Stimulated activated CD4-positive, alpha-beta T cell treated with anti-CD3 and anti-CD28 coated beads, Interleukin-1b, Interleukin-23, amount 100 ng/mL, for 24 hours (primary cell): ENCODE results near the gene PRLHR.
"Not testable (repeated sequence)": the region's sequence is repeated elsewhere in the genome, so short reads cannot be mapped to it uniquely, and the experiment has no call there.

Experiments
- DNase-seq, 4 experiments: peaks; one replicate each; pipeline ENCODE4 v3.0.0-alpha.2; 2020; ENCODE audit warnings: low read depth in 4 of 4, low spot score in 1 of 4

Gene PRLHR

DNA sequence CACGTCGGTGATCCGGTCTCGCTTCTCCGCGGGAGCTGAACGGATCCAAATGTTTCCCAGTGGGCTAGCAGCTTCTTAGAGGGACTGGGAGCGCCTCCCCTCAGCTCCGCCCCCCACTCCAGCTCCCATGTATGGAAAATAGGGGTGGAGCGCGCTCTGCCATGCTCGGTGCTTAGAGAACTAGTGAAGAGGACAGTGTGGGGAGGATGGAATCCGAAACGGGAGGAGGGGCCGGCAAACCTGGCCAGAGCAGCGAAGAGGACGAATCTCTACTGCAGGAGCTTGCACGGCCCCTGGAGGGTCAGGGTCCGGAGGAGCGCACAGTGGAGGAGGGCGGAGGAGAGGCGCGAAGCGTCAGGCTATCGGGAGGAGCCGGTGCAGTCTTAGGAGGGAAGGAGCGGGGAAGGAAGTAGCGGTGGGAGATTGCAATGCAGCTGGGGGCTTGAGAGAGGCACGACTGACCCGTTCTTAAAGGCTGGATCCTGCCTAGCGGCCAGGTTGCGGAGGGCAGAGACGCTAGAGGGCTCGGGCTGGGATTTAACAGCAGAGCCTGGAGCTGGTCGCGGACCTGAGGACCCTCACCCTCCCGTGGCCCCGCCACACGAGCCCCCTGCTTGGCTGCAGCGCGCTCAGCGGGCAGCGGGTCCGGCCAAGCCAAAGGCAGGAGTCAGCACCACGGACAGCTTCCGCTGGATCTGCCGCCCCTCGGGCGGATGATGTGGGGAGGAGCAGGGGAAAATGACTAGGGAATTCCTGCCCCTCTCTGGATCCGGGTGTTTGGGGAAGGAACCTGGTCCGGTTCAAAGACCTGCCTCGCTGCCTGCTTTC lies at the start of gene PRLHR:
PRLHR (minus strand) TSS at position 51 of the 828 bp plus-strand sequence. CDS start 404 bp downstream, outside the sequence.
- DNase-seq = no peak

DNA sequence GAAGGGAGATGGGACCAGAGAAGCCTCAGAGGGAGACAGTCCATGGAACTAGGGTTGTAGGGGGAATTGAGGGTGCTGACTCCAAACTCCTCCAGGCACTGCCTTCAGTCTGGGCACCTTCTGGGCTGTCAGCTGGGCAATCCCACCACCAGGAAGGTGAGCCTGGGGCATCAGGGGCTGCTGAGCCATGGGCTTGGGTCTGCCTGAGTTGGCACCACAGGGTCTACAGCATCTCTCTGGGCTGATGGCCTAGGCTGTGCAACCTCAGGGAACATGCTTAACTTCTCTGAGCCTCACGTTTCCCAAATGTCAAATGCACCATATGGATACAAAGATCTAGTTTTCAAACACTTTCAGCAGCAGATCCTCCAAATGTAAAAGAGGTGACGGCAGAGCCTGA lies 46.8 kb upstream of the PRLHR start:
- DNase-seq = no peak

DNA sequence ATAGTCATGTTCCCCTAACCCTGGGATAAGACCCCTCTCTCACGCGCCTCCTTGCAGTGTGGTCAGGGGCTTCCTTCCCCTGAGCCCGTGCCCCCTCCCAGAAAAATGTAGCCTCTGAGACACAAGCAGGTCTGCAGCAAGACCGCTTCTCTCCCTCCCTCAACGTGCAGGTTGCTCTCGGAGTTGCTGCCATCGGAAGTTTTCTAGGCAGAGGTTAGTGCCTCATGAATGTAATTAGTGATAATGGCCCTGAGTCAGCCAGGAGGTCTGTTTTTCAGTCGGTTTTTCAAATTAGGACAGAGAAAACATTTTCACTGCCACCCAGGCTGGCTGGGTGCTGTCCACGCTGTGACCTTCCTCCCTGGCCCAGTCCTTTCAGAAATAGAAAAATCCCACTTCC lies 43.2 kb upstream of the PRLHR start:
- no peak for DNase-seq

DNA sequence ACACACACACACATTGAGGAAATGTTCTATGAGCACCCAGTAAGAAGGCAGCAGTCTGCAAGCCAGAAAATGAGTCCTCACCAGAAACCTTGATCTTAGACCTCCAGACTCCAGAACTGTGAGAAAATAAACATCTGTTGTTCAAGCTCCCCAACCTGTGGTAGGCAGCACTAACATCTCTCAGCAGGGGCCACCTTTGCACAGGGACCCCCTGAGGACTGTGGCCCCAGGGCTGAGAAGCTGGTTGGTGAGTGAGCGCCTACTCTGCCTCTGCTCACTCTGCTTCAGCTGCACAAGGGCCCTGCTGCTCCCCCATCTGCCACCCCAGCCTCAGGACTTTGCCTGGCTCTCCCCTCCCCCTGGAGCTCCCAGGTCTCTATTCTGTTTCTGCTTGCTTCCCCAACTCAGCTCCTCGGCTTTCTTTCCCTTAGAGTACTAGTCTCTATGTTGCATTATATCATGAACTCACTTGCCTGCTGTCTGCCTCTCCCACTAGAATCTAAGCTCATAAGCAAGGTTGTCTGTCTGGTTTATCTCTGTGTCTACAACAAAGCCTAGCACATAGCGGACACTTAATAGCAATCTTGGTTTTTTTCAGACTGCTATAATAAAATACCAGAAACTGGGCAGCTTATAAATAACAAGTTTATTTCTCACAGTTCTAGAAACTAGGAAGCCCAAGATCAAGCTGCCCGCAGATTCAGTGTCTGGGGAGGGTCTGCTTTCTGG lies 40.4 kb upstream of the PRLHR start:
- no peak for DNase-seq

DNA sequence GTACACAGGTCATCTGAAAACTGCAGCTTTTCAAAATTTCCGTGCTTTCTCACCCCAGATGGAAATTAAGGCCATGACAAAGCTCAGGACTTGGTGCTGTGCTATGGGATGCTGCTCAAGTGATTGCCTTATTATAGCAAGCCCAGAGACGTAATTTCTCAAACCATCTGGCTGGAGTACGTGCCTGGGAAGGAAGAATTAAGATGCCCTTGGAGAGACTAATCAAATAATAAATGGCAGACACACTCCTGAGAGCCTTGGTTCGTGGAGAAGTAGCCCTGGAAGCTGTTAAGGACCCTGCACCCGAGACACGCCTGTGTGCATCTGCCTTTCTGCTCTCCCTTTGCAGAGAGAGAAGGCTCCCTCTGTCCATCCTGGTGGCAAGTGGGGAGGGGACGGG lies 38.3 kb upstream of the PRLHR start:
- no peak for DNase-seq

DNA sequence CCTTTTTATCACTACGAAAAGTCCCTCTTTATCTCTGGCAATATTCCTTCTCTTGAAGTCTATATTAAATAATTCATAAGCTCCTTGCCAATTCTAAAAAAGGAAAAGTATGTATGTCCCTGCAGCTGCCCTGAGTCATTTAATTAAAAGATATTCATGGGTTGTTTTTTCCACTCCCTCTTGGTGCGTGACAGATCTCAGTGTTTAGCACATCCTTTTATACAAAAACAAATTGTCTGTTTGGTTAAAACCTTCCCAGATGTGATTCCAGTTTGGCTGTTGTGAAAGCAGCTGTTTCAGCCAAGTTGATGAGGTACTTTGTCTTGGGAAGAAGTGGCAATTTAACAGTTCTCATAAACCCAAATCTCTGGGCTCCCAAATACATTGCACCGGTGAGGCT lies 33.8 kb upstream of the PRLHR start:
- no peak for DNase-seq

DNA sequence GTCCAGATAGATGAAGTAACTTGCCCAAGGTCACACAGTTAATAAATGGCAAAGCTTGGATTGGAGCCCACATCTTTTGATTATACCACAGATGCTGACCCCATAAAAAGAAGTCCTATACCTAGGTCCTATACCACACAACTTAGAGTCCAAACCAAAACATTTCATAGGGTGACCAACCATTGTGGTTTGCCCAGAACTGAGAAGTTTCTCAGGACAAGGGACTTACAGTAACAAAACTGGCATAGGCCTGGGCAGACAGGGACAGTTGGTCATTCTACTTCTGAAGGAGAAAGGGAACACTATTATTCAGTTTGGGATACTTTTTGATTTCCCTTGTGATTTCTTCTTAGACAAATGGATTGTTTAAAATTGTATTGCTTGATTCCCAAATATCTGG lies 32.9 kb upstream of the PRLHR start:
- no peak for DNase-seq

DNA sequence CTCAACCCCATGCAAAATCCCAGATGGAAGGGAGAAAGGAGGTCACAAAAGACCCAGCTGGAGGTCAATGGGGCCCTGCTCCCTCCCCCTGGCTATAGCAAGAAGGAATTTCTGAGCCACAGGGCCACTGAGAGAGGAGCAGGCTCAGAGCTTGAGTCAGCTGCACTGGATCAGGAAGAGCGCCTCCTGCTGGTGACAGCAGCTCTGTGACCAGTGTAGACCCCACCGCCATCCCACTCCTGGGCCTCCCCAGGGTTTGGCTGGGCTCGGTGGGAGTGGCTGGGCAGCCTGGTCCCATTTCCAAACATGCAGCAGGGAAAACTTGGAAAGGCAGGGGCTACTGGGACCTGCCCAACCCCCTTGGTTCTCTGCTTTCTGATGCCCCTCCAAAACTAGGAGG lies 31.5 kb upstream of the PRLHR start:
- DNase-seq = no peak

DNA sequence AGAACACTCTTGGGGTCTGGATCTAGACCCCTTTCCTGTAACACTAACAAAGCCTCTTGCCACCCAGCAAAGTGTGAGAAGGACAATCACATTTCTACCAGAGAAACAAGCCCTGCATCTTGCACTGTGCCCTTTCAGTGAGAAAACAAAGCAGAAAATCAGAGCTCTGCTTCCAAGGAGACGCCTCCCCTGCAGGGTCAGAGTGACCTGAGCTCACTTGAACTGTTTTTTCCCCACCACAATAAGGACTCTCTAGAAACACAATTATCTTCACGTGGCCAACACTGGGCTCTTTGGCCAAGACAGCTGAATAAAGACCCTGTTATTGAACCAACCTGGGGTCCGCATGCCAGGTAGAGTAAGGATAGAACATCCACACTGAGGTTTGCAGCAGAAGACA lies 30.1 kb upstream of the PRLHR start:
- DNase-seq = no peak

DNA sequence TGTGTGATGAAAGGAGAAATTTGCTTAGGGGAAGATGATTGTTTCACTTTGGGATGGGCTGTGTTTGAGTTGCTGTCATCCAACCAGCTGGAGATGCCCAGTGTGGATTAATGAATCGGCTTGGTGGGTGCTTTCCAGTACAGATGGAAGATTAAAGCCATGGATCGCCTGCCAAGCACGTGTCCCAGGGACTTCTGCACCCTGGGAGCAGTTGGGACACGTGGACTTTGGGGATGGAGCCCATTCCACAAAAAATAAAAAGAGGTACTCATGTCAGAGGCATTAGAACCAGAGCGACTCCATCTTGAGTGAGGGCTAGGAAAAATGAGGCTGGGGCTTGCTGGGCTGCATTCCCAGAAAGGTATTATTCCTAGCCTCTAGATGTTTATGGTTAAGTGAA lies 29.3 kb upstream of the PRLHR start:
- DNase-seq = no peak

DNA sequence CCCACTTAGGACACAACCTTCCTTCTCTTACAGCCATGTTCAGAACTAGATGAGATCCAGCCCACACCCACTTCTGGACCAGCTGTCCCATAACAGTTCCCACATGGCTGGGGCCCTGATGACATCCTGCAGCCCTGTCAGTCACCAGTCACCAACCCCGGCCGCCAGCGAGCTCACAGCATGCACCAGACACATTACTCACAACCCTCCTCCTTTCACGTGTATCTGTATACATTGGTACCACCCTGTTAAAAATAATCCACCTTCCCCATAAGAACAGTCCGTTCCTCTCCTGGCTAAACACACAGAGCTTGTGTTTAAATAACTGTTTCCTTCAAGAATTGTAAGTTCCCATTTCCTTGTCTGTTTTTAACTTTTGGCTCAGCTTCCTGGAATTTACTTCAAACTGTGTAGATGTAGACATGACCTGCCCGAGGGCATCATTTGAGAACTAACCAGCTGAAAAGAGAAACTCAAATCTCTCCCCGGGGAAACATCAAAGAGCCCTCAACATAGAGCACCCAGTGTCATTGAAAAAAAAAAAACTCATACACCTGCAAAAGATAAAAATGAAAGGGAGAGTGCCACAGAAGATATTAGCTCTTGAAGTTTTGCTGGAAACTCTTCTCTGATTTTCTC lies 26.0 kb upstream of the PRLHR start:
- peak in 2 of 4 experiments; percentile 4 to 7 for DNase-seq

DNA sequence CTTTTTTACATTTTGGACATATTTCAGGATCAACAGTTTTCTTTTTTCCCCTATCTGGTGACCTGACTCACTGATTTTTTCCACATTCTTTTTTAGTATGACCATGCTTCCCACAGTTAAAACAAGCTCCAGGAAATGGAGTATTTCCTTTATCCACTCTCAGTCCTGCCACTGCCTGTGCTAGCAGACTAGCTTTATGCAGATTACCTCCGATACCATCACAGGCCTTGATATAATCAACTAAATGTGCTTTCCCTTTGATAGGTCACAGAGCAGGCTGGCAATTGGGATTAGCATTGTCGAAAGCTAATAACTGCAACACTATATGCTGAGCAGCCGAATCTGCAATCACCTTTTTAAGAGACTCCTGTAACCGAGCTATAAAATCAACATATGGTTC lies 18.4 kb upstream of the PRLHR start:
- not testable (repeated sequence) for DNase-seq

DNA sequence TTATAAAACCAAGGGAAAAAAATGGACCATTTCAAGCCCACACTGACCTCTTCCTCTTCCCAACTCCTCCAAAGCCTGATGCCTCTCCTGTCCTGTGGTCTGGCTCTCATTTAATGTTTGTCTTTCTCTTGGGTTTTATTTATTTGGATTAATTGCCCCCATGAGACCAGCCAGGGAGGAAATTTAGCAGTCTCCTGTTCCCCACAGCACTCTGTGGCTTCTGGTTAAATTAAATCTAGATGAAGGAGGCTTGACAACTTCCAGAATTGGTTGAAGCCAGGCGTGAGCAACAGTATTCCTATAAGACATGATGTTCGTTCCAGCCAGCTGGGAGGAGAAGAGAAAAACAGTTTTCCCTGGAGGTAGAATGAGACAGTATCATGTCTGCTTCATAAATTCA lies 15.1 kb upstream of the PRLHR start:
- DNase-seq = no peak

DNA sequence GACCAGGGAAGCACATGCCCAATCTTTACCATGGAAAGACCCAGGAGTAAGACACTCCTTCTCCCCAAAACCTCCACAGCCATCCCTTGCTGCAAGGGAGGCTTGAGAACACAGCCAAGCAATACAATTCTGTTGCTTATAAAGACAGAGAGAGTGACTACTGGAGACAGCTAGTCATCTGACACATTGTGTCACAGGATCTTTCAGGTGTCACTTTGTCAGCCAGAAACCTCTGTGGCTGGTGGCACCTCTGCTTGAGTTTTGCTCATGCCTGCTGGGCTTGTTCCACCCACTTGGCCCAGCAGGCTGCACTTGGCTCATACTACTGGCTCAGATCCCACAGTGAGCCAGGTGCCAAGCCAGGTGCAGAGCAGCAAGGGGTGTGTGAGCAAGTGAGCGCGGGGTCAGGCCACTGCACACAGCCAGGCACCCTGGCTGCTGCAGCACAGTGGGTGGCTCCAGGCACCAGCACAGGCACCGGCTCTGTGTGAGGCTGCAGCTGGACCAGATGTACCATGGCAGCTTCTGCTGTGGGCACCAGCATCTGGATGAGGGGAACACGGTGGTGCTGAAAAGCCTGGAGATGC lies 12.4 kb upstream of the PRLHR start:
- no peak for DNase-seq

DNA sequence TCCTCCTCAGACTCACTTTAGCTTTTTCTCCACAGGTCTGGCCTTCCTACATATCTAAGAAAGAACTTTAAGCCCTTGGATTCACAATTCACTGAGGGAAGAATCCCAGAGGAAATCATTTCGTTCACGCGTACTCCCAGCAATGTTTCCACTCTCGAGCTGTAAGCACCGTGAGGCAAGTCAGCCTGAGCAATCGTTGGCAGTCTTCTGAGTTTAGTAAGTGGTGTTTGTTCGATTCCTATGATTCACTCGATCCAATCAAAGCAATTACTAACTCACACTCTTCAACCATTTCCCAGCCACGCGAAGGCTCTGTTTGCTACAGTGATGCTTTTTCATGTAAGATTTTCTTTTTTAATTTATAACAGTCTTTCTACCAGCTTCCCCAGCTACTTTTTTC lies 10.2 kb upstream of the PRLHR start:
- no peak for DNase-seq

DNA sequence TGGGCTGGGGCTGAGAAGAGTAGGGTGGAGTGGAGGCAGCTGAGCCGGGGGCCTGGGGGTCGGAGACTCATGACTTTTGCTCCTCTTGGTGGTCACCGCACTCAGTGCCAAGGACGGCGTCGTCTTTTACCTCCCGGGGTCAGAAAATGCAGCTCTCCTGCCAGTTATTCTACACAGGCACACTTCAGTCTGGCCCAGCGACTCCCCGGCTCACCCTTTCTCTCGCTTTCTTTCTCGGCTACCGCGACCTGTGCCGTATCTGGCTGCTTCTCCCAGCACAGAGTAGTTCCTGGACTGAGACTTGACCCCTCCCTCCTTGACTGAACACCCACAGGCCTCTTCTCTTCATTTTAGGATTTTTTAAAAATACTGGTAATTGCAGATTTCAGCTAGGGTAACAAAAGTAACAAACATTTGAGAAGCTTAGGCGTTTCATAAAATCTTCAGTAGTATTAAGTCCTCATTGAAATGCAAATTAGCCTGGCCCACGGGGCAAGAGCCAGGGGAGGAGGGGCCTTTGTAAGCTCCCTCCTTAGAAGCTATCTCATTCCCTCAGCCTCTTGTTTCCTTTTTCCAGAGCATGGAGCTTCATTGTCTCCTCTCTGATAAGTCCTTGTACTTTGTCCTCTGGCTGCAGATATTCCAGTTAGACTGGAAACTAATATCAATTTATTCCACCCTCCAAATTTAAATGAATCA lies 1.1 kb upstream of the PRLHR start:
- no peak for DNase-seq

DNA sequence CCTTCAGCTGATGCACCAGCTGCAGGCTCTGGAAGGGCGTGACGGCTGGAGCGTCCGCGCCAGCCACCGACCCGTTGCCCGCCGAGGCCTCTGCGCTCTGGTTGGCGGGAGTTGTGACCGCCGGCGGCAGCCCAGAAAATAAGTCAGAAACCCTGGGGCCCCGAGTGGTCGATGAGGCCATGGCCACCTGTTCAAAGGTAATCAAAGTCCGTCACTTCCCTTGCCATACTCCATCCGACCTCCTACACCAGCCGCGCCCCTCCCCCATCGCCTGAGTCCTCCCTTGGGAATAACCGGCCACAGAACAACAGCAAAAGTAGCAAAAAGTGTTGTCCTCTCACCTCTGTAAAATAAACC lies 406 bp downstream of the PRLHR start:
- DNase-seq = no peak

DNA sequence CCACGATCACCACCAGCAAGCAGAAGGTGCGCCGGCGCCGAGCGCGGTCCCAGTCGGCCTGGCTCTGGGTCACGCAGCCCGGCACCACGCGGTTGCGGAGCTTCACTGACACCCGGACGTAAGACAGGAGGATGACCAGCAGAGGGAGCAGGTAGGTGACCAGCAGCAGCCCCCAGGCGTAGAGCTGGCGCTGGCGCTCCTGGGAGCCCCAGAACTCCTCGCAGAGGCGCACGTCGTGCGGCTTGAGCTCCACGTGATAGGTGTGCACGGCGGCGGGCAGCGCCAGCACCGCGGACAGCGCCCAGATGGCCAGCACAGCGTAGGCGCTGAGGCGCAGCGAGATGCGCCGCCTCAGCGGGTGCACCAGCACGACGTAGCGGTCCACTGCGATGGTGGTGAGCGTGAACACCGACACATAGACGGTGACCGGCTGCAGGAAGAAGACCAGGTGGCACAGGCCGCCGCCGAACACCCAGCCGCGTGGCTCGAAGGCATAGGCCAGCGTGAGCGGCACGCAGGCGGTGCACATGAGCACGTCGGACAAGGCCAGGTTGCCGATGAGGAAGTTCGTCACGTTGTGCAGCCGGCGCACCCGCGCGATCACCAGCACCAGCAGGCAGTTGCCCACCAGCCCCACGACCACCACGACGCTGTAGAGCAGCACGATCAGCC lies 920 bp downstream of the PRLHR start:
- DNase-seq = peak in 1 of 4 experiments; percentile 6

DNA sequence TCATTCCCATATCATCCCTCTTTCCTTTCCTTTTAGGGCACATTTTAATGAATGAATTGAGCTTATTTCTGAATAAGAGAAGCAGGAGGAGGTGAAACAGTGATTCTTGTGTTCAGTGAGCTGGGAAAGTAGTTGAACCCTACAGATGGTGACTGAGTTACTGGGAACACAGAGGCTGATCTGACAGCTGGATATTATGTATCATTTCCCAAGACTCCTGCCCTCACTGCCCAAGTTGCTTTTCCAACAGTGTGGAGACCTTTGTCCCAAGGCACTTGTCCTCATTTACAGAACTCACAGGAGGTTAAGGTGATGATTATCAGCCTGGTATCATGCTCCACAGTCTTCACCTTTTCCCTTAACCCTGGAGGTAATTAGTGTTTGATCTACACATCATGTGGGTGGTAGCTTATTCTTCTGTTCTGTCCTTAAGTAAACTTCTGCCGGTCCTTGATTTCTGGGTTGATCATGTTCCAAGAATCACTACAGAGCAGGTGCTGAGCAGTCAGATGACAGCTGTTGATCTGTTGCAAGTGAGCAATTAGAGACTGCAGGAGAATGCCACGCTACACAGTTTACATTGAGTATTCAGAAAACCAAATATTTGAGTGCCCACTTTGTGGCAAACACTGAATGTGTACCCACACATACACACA lies 2.6 kb downstream of the PRLHR start:
- DNase-seq = no peak

DNA sequence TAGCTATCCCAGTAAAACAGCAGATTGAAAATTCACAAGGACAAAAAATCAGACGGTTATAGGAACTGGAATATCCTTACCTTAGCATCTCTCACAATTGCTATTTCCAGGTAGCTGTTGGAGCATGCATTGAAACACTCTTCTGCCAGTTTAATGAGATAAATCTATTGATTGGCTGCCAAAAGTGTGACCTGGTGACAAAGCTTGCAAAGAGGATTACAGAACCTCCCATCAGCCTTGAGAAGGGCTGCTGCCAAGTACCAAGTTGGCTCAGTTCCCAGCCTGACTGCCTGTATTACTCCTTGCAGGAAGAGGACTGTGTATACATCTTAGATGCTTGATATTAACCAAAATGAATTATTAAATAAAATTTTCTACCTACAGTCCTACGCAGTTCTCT lies 5.1 kb downstream of the PRLHR start:
- no peak for DNase-seq
